Activated CD8-positive, alpha-beta memory T cell treated with anti-CD3 and anti-CD28 coated beads, Interleukin-2, amount 50 U/mL, for 1 hour (primary cell): ENCODE data around the gene MAML2.

Experiments
- DNase-seq: peaks from one replicate; pipeline ENCODE4 v3.0.0-alpha.2; 2020; ENCODE audit errors: extremely low read depth

MAML2 gene

GRCh38 chr11:96156379-96156722 is 186.6 kb downstream of the MAML2 start:
- DNase-seq: no peak

- DNase-seq: no peak
Observed at GRCh38 chr11:96155627-96156378, 187.2 kb downstream of the MAML2 start.

DNA sequence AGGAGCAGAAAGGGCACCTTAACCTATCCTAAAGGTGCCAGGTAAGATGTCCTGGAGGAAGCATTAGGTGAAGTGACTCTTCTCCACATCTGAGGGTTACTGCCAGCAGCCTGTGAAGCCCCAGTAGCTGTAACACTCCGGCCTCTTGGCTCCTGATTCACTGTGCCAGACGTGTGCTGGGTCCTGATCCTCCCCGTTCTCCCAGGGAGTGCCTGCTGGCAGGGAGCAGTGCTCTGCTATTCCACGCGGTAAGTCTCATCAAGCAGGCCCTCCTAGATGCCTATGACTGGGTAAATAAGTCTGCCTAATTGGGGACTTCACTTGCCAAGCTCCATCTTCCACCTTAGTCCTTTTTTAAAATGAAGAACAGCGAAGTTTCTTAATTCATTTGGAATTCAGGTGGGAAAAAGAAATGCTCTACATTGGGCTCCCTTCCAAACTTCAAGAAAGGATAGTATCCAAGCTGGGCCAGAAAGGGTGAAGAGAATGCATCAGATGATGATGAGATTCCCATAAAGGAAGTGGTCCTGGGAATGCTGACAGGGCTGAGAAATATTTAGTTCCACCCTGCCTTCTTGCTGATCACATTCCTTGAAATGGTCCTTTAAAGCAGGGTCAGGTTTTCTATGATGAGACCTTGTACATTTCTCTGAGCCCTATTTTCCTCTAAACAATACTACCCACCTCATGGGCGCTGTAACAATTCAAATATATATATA is 188.0 kb downstream of the MAML2 start:
- no peak for DNase-seq

GRCh38 chr11:96152623-96153022 is 190.4 kb downstream of the MAML2 start:
- DNase-seq: no peak

GRCh38 chr11:96151501-96151900 is 191.5 kb downstream of the MAML2 start:
- no peak for DNase-seq

GRCh38 chr11:96150609-96151008 is 192.4 kb downstream of the MAML2 start:
- DNase-seq: no peak

- DNase-seq: no peak
Observed at GRCh38 chr11:96149743-96150555, 193.0 kb downstream of the MAML2 start.

GRCh38 chr11:96147906-96148486 is 195.0 kb downstream of the MAML2 start:
- DNase-seq: no peak

GRCh38 chr11:96147186-96147585 is 195.8 kb downstream of the MAML2 start:
- DNase-seq: no peak

GRCh38 chr11:96146765-96147164 is 196.2 kb downstream of the MAML2 start:
- DNase-seq: no peak

GRCh38 chr11:96145163-96145585 is 197.8 kb downstream of the MAML2 start:
- DNase-seq: no peak

- no peak for DNase-seq
Observed at GRCh38 chr11:96144553-96144952, 198.4 kb downstream of the MAML2 start.

- DNase-seq: no peak
Observed at GRCh38 chr11:96143041-96143521, 199.9 kb downstream of the MAML2 start.

GRCh38 chr11:96141626-96142025 is 201.4 kb downstream of the MAML2 start:
- DNase-seq: no peak

DNA sequence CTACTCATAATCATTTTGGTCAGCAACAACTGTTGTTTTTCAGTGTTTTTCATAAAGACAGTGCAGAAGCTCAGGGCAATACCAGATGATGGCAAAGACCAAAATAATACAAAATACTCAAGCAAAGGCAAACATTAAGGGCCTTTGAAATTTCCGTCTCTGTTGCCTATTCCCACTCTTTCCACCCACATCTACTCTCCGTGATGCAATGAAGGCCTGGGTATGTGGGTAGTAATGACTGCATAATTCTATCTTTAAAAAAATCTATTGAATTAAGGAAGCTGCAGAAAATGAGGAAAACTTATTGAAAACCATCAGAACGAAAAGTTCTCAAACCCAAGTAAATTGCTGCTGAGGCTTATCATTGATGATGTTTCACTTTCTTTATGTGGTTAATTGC is 203.3 kb downstream of the MAML2 start:
- no peak for DNase-seq

GRCh38 chr11:96137373-96137772 is 205.6 kb downstream of the MAML2 start:
- DNase-seq: no peak

DNA sequence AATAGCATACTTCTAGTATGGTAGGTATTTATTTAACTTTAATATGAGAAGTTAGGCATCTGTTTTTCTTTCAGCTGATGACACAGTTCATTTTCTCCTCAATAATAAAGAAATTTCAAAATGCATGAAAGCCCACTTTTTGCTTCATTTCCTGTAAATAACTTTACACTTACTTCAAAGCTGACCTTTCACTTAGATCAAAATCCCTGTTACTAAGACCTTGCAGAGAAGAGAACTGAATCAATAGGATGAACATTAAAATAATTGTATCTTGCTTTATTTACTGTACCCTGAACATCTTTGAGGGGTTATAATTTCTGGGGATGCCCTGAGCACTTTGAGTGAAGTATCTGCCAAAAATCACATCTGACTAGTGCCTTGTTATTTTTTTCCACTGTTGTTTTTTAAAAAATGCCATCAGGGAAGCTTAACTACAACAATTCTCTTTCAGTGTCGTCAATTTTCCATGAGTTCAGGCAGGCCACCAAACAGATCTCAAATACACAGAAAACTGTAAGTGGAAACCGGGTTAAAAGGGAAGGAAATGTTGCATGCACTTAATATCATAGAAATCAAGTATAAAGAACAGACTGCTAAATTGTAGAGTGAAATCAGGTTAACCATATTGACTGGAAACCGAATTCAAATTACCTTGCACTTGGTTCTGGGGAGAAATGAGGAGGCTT is 206.2 kb downstream of the MAML2 start:
- no peak for DNase-seq

DNA sequence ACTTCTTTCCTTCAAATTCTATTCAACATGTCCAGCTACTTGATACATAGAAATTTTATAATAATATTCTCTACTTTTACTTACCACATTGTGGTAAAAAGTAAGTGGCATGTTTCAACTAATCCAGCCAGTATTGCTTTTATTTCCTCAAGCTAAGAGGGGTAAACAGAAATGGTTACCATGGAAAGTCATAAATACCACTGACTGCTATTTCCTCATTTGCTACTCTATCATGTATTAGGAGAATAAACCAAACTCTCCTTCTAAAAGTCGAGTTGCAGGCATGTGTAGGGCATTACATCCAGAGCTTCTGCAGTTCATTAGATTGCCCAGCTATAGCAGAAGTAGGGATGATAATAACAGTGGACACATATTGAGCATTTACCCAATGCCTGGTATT is 208.4 kb downstream of the MAML2 start:
- no peak for DNase-seq

GRCh38 chr11:96132437-96132836 is 210.6 kb downstream of the MAML2 start:
- no peak for DNase-seq

DNA sequence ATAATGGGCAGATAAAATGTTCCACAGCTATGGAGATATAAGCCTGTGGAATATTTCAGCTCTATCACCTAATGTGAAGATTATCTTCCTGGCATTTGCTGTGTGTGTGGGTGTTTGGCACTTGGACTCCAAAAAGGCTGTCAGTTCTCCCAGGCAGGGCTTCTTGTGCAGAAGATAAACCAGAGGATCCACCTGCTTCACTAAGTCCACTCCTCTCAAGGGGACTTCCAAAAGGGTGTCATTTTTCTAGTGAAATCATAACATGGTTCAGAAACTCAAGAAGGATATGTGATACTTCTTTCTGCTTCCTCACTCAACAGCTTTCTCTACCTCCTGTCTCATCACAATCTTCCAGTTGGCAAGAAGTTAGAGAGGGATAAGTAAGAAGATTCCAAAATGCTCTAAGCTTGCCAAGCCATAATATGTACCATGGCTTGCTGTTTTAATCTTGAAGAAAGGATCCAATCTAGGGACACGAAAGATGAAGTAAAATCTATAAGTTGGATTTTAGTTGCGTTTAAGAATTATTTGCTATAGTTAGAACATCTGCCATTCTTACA is 212.9 kb downstream of the MAML2 start:
- no peak for DNase-seq

GRCh38 chr11:96127596-96127959 is 215.4 kb downstream of the MAML2 start:
- DNase-seq: no peak
